Measurements from ENCODE around the gene ACSF3. TPM values are rescaled to one million over a fixed set of nuclear protein-coding genes. Genes with fewer than 3 reads are reported as not detected.

Gene ACSF3
- total and polyA plus RNA-seq, 2 experiments from 2014 or later, result 20.7 to 28.0 TPM

- Histone ChIP-seq H3K27ac (no peak within 1 kb of the TSS), H3K36me3 (replicated peaks; ENCODE audit: insufficient read depth, low read depth) (no peaks in the 10 kb centered on the region), H3K27me3 (peaks cover 48% of the 10 kb centered on the region), H2AFZ (no peak within 1 kb of the TSS), H3K9me2 (replicated peaks; ENCODE audit: insufficient read depth) (no peaks in the 10 kb centered on the region), H4K20me1 (ENCODE audit: insufficient read depth, poor library complexity, severe bottlenecking) (no peaks in the 10 kb centered on the region), H3K4me2 (peak within 1 kb of the TSS; percentile 85), H3K79me2 (no peaks in the 10 kb centered on the region), H3K4me1 (ENCODE audit: insufficient read depth) (no peaks in the 10 kb centered on the region), H3K9me3 (ENCODE audit: low read depth) (no peaks in the 10 kb centered on the region), H3K4me3 (no peak within 1 kb of the TSS)
- 24% methylated on average over 25 of the region's 28 CpGs for WGBS (ENCODE audit: low lambda C conversion rate, missing lambda C conversion rate)
- no peak for TF ChIP-seq EZH2phosphoT487 (IDR thresholded peaks at IDR 0.05; ENCODE audit: low read depth, severe bottlenecking, unreplicated experiment)
- TF ChIP-seq EZH2 (IDR thresholded peaks at IDR 0.05; ENCODE audit: borderline replicate concordance), result no peak
- no peak for TF ChIP-seq CTCF (IDR thresholded peaks at IDR 0.05; ENCODE audit: poor library complexity)
- DNase-seq (ENCODE audit: low spot score), result peak; percentile 25
Measured at GRCh38 chr16:89200124-89200849, 106.6 kb downstream of the ACSF3 start, which contains the start of gene SLC22A31. Gene SLC22A31, minus strand, starts transcription at chr16:89200537. Its CDS starts 36 bp downstream, at chr16:89200501.

DNA sequence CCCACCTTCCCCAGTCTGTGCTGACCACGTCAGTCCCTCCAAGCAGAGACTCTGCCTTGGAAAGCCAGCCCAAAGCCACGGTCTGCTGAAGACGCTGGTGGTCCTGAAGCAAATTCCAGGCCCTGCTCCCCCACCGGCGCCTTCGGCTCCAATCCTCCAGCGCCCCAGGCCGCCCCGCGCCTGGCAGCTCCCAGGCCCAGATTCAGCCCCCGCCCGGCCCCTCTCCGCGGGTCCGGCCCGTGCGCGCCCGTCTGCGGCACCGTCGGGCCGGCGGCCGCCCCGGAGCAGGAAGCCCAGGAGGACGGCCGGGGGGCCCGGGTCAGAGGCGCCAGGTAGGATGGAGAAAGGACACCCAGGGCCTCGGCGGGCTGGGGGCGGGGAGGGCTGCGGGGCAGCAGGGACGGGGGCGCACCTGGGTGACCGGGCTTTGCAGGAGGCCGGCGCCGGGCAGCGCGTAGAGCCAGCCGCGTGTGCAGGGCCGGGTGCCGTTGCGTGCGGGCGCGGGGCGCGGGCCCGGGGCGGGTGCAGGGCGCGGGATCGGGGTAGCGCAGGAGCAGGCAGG is 107.3 kb downstream of the ACSF3 start:
- no peak overlapping the region for H2AFZ ChIP-seq
- H3K9me2 ChIP-seq (replicated peaks; ENCODE audit: insufficient read depth), result no peaks in the 10 kb centered on the region
- WGBS (ENCODE audit: low lambda C conversion rate, missing lambda C conversion rate), result 3% methylated on average over 24 of the region's 58 CpGs
- peak overlapping the region; percentile 85 for H3K4me2 ChIP-seq
- H3K27me3 ChIP-seq, result peaks cover 48% of the 10 kb centered on the region
- H4K20me1 ChIP-seq (ENCODE audit: insufficient read depth, poor library complexity, severe bottlenecking), result no peaks in the 10 kb centered on the region
- peak; percentile 58 for TF ChIP-seq EZH2phosphoT487 (IDR thresholded peaks at IDR 0.05; ENCODE audit: low read depth, severe bottlenecking, unreplicated experiment)
- TF ChIP-seq EZH2 (IDR thresholded peaks at IDR 0.05; ENCODE audit: borderline replicate concordance), result peak; percentile 89
- no peak for TF ChIP-seq CTCF (IDR thresholded peaks at IDR 0.05; ENCODE audit: poor library complexity)
- H3K4me3 ChIP-seq, result no peak overlapping the region
- peak; percentile 29 for DNase-seq (ENCODE audit: low spot score)
- no peaks in the 10 kb centered on the region for H3K4me1 ChIP-seq (ENCODE audit: insufficient read depth)
- H3K79me2 ChIP-seq, result no peaks in the 10 kb centered on the region
- H3K27ac ChIP-seq, result no peak overlapping the region
- no peaks in the 10 kb centered on the region for H3K36me3 ChIP-seq (replicated peaks; ENCODE audit: insufficient read depth, low read depth)
- H3K9me3 ChIP-seq (ENCODE audit: low read depth), result no peaks in the 10 kb centered on the region

DNA sequence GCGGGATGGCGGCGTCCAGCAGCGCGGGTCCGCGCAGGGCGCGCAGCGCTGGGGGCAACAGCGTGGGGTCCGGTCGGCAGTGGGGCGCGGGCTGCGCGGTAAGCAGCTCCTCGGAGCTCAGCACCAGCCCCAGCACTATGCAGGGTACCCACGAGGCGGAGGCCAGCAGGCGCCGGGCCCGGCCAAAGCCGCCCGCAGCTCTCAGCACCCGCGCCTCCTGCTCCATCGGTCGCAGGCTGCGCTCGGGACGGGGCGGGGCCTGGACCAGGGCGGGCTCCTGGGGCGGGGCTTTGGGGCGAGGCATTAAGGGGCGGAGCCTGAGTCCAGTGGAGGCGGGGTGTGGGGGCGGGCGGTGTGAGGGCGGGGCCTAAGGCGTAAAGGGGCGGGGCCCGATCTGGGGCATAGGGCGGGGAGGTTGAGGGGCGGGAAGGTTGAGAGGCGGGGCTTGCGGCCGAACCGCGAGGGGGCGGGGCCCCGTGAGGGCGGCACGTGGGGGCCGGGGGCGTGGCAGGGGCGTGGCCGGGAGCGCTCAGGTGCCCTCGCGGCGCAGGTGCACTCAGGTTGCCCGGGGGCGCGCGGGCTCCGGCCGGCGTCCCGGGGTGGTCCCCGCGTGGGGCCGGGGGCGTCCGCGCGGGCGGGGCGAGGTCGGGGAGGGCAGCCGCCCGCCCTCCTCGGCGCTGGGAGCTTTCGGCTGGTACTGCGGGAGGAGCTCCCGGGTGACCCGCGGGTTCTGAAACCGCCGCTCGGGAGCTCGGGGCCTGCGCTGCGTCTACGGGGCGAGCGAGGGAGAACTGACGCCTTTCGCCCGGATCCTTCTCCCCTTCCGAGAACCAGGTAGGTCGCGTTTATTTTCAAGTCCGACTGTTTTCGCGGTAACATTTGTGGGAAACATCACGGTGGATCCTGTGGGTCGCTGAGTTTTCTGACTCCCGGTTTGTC is 108.1 kb downstream of the ACSF3 start:
- no peaks in the 10 kb centered on the region for H3K9me2 ChIP-seq (replicated peaks; ENCODE audit: insufficient read depth)
- 1% methylated on average over 48 of the region's 111 CpGs for WGBS (ENCODE audit: low lambda C conversion rate, missing lambda C conversion rate)
- no peaks in the 10 kb centered on the region for H3K36me3 ChIP-seq (replicated peaks; ENCODE audit: insufficient read depth, low read depth)
- peak; percentile 95 for DNase-seq (ENCODE audit: low spot score)
- peak overlapping the region; percentile 85 for H3K4me2 ChIP-seq
- no peaks in the 10 kb centered on the region for H3K79me2 ChIP-seq
- H3K4me1 ChIP-seq (ENCODE audit: insufficient read depth), result no peaks in the 10 kb centered on the region
- H3K9me3 ChIP-seq (ENCODE audit: low read depth), result no peaks in the 10 kb centered on the region
- H4K20me1 ChIP-seq (ENCODE audit: insufficient read depth, poor library complexity, severe bottlenecking), result no peaks in the 10 kb centered on the region
- H3K27ac ChIP-seq, result no peak overlapping the region
- H3K4me3 ChIP-seq, result no peak overlapping the region
- no peak overlapping the region for H2AFZ ChIP-seq
- H3K27me3 ChIP-seq, result peaks cover 48% of the 10 kb centered on the region
- no peak for TF ChIP-seq EZH2phosphoT487 (IDR thresholded peaks at IDR 0.05; ENCODE audit: low read depth, severe bottlenecking, unreplicated experiment)
- no peak for TF ChIP-seq EZH2 (IDR thresholded peaks at IDR 0.05; ENCODE audit: borderline replicate concordance)
- TF ChIP-seq CTCF (IDR thresholded peaks at IDR 0.05; ENCODE audit: poor library complexity), result no peak

Measured in hepatocyte (in vitro differentiated cells).